Coronary artery (tissue), 2 donors: ENCODE results near the gene ACSL3.
A peak's percentile ranks its signal among the peaks of the same experiment; 100 is the strongest.

ENCODE experiments used
- DNase-seq: peaks from one replicate; pipeline ENCODE4 v3.0.0-alpha.2; 2017; ENCODE audit warnings: low spot score
- H3K27ac ChIP-seq, 2 donors: fragments of 200-600 bp; sonication (generic); one replicate each; pipeline ENCODE4 v1.5.1; 2016 to 2019
- H3K4me3 ChIP-seq: fragments of 200-600 bp; sonication (generic); 2 replicates; pipeline ENCODE4 v1.5.1; 2016; ENCODE audit warnings: mild to moderate bottlenecking, moderate library complexity
- TF ChIP-seq, protein P1 (sequence below): fragments of 200-600 bp; sonication (generic); IDR thresholded peaks from one replicate; pipeline ENCODE4 v1.5.1; 2019; ENCODE audit warnings: antibody characterized with exemption

The ACSL3 gene

DNA sequence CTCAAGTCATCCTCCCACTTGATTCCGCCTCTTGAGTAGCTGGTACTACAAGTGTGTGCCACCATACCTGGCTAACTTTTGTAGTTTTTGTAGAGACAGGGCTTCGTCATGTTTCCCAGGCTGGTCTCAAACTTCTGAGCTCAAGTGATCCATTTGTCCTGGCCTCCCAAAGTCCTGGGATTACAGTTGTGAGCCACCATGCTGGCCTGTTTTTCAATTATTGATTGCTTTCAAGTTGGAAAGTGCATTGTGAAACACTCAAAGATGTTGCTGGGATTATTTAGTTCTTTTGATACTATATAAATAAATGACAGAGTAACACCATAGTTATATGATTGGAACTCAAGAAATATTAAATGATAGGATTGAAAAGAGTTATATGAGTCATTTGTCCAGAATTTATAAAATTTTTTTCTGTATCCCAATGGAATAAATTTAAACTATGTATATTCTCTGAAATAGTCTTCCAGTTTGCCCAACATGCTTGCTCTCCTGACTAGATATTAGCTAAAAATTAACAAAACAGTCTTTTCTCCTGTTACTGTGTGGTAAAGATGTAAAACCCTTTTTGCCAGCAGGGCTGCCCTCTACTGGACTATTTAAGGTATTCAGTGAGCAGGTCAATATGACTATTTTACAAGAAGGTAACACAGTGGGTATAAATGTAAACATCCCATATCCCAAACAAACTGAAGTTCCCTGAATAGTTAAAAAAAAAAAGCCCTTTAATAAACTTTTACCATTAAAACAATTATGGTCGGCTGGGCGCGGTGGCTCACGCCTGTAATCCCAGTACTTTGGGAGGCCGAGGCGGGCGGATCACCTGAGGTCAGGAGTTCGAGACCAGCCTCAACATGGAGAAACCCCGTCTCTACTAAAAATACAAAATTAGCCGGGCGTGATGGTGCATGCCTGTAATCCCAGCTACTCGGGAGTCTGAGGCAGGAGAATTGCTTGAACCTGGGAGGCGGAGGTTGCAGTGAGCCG, 42.7 kb downstream of the ACSL3 start:
- DNase-seq = no peak
- TF ChIP-seq, protein P1, sequence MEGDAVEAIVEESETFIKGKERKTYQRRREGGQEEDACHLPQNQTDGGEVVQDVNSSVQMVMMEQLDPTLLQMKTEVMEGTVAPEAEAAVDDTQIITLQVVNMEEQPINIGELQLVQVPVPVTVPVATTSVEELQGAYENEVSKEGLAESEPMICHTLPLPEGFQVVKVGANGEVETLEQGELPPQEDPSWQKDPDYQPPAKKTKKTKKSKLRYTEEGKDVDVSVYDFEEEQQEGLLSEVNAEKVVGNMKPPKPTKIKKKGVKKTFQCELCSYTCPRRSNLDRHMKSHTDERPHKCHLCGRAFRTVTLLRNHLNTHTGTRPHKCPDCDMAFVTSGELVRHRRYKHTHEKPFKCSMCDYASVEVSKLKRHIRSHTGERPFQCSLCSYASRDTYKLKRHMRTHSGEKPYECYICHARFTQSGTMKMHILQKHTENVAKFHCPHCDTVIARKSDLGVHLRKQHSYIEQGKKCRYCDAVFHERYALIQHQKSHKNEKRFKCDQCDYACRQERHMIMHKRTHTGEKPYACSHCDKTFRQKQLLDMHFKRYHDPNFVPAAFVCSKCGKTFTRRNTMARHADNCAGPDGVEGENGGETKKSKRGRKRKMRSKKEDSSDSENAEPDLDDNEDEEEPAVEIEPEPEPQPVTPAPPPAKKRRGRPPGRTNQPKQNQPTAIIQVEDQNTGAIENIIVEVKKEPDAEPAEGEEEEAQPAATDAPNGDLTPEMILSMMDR = peak; percentile 39
- H3K4me3 ChIP-seq = no peak overlapping the region
- peak overlapping the region in 1 of 2 donors; percentile 74 for H3K27ac ChIP-seq

DNA sequence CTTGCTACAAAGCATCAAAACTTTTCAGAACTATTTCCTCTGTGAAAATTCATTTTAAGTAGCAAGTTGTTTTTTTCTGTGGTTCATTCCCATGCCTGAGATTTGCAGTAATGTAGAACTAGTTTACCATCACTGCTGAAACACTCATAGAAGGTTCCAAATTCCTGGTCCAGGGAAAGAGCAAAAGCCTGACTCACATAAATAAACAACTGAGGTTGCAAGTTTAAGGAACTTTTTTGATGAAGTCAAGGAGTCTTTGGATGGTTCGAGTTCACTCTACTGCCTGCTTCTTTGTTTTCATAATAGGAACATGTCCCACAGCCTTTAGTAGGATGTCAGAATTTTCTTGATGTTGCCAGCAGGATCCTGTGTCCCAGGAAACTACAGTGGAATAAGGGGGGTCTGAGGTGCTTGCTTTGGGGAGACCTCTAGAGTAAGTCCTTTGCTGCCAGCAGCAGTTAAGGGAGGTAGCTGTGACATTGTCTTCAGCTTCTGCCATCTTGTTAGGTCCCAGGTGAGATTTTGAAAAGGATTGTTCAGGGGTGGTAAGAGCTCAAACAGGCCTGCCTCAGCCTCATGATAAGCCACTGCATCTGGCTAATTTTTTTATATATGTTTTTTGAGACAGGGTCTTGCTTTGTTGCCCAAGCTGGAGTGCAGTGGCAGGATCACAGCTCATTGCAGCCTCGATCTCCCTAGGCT, 43.9 kb downstream of the ACSL3 start:
- no peak for DNase-seq
- H3K27ac ChIP-seq = peak overlapping the region; percentile 32 to 74
- TF ChIP-seq, protein P1 = no peak
- no peak overlapping the region for H3K4me3 ChIP-seq

DNA sequence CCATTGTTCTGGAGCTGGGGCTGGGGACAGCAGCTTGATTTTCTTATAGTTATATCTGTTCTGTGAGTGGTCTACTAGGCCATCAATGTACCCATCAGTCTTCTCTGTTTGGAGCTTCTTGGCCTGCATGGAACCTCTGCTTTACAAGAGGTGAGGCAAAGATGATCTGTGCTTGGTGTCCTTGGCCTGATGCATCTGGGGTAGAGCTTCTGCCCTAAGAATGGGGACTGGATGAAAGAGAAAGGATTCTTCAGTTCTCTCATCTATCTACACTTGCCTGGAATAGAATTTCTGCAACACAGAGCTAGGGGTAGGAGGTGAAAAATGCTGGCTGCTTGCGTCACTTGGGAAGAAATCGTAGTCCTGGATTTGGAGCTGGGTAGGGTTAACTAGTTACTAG, 46.2 kb downstream of the ACSL3 start:
- Histone ChIP-seq H3K4me3 (no peak overlapping the region), H3K27ac (no peak overlapping the region)
- TF ChIP-seq, protein P1 = no peak
- DNase-seq = no peak

DNA sequence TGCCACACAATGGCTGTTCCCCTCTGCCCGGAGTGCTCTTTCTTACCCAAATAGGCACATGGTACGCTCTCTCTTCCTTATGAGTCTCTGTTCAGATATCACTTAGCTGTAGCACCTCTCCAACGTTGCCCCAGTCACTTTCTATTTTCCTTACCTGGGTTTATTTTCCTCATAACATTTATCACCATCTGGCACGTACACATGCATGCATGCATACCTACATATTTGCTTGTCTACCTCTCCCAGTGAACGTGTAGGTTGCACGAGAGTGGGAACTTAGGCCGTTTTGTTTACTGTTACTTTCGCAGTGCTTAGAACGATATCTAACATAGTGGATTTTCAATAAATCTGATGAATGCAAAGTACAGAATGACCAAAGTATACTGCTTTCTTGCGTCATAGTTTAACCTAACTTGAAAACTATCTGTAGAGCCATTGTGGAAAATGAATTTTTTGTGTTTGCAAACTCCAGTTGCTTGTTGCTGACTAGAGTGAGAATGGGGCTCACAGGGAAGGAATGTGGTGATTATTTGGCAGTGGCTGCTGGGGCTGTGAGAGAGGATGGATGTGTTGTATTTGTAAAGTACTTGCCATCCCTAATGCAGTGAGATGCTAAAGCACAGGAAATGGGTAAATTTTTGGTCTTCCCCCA, 47.1 kb downstream of the ACSL3 start:
- TF ChIP-seq, protein P1 = no peak
- no peak for DNase-seq
- Histone ChIP-seq H3K4me3 (no peak overlapping the region), H3K27ac (no peak overlapping the region)

DNA sequence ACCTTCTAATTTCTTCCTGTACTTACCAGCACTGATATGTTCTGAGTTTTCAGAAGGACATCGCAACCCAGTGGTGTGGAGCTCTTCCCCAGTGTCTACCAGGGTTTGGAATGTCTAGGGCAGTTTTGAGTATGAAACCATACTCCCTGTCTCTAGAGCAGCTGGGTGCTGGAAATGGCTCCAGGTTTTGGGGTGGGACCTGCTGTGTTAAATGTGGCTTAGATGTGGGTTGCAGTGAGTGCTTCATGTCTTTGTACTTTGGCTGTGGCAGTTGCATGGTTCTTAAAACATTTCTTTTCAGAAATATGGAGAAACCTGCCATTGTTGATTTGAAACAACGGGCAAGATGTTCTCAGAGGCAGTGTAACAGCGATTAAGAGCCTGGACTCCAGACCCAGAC, 48.5 kb downstream of the ACSL3 start:
- TF ChIP-seq, protein P1 = no peak
- Histone ChIP-seq H3K4me3 (no peak overlapping the region), H3K27ac (no peak overlapping the region)
- DNase-seq = no peak

DNA sequence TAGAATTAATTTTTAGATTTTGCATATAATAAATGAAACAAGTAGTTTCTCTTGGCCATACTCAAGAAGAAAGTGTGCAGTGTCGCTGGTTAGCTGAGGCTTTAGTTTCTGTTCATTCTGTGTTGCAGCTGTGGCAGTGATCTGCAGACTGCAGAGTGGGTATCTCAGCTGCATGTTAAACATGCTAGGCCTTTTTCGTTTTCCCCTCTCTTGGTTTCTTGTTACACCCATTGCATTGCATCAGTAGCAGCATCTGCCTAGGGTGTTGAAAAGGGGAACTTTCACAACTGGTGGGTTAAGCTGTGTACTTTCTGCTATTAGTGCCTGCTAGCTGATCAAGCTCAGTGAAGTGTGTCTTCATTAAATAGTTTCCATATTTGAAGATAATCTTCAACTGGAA, 51.3 kb downstream of the ACSL3 start:
- no peak overlapping the region for H3K4me3 ChIP-seq
- TF ChIP-seq, protein P1 = no peak
- no peak for DNase-seq
- H3K27ac ChIP-seq = no peak overlapping the region
